Measurements from ENCODE around the gene CDH22.

Gene CDH22

DNA sequence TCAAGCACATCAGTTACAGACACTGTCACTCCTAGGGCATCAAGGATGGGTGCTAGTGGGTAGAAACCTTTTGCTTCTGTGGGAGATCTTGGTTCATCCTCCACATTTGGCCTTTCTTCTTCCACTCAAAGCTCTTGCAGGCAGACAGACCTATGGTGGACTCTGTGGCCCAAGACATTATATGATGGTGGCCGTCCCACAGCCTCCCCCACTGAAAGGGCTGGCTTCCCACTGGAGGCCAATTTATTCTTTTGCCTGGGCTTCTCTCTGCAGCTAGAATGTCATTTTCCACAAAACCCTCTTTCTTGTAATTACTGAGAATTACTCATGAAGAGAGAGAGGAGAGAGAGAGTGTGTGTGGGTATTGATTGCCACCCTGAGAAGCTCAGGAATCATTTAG lies 146.4 kb downstream of the CDH22 start:
- TF ChIP-seq CREB1 (IDR thresholded peaks at IDR 0.05; ENCODE audit: low read depth), result no peak
- no peak for TF ChIP-seq EGR1 (IDR thresholded peaks at IDR 0.05)
- TF ChIP-seq TAF1 (IDR thresholded peaks at IDR 0.05; ENCODE audit: low read depth), result no peak
- TF ChIP-seq, protein P1, sequence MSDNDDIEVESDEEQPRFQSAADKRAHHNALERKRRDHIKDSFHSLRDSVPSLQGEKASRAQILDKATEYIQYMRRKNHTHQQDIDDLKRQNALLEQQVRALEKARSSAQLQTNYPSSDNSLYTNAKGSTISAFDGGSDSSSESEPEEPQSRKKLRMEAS (IDR thresholded peaks at IDR 0.05), result no peak
- no peak for TF ChIP-seq NFIC (IDR thresholded peaks at IDR 0.05)

DNA sequence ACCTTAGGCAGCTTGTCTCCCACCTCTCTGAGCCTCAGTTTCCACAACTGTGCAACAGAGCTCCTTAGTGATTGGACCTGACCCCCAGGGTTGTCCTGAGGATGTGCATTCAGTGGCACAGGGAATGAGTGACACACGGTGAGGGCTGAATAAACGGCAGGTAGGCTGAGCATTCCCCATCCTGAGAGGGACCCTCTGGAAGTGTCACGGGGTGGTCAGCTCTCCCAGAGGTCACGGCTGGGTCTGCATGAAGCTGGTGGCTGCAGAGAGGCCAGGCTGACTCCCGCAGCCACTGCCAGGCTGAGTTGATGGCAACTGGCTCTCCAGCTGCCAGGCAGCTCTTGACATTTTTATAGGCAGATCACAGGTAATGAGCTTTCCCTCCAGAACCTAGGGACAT lies 147.6 kb downstream of the CDH22 start:
- TF ChIP-seq NFIC (IDR thresholded peaks at IDR 0.05), result no peak
- no peak for TF ChIP-seq RAD21 (IDR thresholded peaks at IDR 0.05; ENCODE audit: low read depth)
- no peak for TF ChIP-seq TCF12 (IDR thresholded peaks at IDR 0.05; ENCODE audit: low read depth)
- no peak for TF ChIP-seq ZBTB7A (IDR thresholded peaks at IDR 0.05; ENCODE audit: low read depth)
- TF ChIP-seq, protein P2, sequence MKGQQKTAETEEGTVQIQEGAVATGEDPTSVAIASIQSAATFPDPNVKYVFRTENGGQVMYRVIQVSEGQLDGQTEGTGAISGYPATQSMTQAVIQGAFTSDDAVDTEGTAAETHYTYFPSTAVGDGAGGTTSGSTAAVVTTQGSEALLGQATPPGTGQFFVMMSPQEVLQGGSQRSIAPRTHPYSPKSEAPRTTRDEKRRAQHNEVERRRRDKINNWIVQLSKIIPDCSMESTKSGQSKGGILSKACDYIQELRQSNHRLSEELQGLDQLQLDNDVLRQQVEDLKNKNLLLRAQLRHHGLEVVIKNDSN (IDR thresholded peaks at IDR 0.05), result no peak
- no peak for TF ChIP-seq TEAD4 (IDR thresholded peaks at IDR 0.05)
- TF ChIP-seq YY1 (IDR thresholded peaks at IDR 0.05; ENCODE audit: low read depth), result no peak
- TF ChIP-seq, protein P3, sequence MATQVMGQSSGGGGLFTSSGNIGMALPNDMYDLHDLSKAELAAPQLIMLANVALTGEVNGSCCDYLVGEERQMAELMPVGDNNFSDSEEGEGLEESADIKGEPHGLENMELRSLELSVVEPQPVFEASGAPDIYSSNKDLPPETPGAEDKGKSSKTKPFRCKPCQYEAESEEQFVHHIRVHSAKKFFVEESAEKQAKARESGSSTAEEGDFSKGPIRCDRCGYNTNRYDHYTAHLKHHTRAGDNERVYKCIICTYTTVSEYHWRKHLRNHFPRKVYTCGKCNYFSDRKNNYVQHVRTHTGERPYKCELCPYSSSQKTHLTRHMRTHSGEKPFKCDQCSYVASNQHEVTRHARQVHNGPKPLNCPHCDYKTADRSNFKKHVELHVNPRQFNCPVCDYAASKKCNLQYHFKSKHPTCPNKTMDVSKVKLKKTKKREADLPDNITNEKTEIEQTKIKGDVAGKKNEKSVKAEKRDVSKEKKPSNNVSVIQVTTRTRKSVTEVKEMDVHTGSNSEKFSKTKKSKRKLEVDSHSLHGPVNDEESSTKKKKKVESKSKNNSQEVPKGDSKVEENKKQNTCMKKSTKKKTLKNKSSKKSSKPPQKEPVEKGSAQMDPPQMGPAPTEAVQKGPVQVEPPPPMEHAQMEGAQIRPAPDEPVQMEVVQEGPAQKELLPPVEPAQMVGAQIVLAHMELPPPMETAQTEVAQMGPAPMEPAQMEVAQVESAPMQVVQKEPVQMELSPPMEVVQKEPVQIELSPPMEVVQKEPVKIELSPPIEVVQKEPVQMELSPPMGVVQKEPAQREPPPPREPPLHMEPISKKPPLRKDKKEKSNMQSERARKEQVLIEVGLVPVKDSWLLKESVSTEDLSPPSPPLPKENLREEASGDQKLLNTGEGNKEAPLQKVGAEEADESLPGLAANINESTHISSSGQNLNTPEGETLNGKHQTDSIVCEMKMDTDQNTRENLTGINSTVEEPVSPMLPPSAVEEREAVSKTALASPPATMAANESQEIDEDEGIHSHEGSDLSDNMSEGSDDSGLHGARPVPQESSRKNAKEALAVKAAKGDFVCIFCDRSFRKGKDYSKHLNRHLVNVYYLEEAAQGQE (IDR thresholded peaks at IDR 0.05; ENCODE audit: low read depth), result no peak
- no peak for TF ChIP-seq CREB1 (IDR thresholded peaks at IDR 0.05; ENCODE audit: low read depth)
- no peak for TF ChIP-seq EGR1 (IDR thresholded peaks at IDR 0.05)
- TF ChIP-seq, protein P1 (IDR thresholded peaks at IDR 0.05), result no peak
- TF ChIP-seq CEBPB (IDR thresholded peaks at IDR 0.05), result no peak

DNA sequence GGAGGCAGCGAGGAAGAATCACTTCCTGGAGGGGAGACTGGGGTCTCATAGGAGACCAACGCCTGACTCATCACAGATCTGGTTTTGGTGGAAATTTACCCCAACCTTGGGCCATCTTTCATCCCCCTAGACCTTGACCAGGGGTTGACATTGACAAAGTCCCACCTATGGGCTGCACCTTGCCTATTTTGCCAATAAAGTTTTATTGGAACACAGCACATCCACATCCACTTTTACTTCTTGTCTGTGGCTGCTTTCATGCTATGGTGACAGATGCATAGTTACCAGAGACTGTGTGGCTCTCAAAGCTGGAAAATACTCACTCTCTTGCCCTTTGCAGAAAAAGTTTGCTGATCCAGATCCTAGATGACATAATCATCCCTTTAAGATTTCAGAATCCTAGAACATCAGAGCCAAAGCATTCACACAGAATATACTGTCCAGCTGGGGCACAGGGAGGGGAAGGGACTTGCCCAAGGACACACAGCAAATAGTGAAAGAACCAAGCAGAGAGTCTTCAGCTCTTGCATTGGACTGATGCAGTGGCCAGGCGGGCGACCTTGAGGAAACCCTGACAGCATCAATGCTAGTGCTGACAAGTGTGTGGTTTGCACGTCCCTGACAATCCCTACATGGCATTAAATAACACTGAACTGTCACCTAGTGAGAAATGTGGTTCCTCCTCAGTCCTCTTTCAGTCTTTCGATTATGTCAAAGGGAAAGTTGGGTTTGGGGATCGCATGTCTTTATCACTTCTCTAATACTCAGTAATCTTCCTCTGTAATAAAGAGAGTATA lies 149.0 kb downstream of the CDH22 start:
- no peak for TF ChIP-seq TEAD4 (IDR thresholded peaks at IDR 0.05)
- TF ChIP-seq TAF1 (IDR thresholded peaks at IDR 0.05; ENCODE audit: low read depth), result no peak
- TF ChIP-seq YY1 (IDR thresholded peaks at IDR 0.05; ENCODE audit: low read depth), result no peak
- no peak for TF ChIP-seq ZBTB7A (IDR thresholded peaks at IDR 0.05; ENCODE audit: low read depth)
- TF ChIP-seq, protein P3 (IDR thresholded peaks at IDR 0.05; ENCODE audit: low read depth), result no peak
- TF ChIP-seq, protein P2 (IDR thresholded peaks at IDR 0.05), result no peak
- TF ChIP-seq FOXM1 (IDR thresholded peaks at IDR 0.05; ENCODE audit: borderline replicate concordance, low read depth), result no peak
- TF ChIP-seq, protein P1 (IDR thresholded peaks at IDR 0.05), result no peak
- no peak for TF ChIP-seq TCF12 (IDR thresholded peaks at IDR 0.05; ENCODE audit: low read depth)
- no peak for TF ChIP-seq RAD21 (IDR thresholded peaks at IDR 0.05; ENCODE audit: low read depth)
- TF ChIP-seq NFIC (IDR thresholded peaks at IDR 0.05), result no peak
- no peak for TF ChIP-seq EGR1 (IDR thresholded peaks at IDR 0.05)
- TF ChIP-seq CEBPB (IDR thresholded peaks at IDR 0.05), result no peak
- TF ChIP-seq EP300 (IDR thresholded peaks at IDR 0.05; ENCODE audit: borderline replicate concordance), result no peak
- TF ChIP-seq CREB1 (IDR thresholded peaks at IDR 0.05; ENCODE audit: low read depth), result no peak

DNA sequence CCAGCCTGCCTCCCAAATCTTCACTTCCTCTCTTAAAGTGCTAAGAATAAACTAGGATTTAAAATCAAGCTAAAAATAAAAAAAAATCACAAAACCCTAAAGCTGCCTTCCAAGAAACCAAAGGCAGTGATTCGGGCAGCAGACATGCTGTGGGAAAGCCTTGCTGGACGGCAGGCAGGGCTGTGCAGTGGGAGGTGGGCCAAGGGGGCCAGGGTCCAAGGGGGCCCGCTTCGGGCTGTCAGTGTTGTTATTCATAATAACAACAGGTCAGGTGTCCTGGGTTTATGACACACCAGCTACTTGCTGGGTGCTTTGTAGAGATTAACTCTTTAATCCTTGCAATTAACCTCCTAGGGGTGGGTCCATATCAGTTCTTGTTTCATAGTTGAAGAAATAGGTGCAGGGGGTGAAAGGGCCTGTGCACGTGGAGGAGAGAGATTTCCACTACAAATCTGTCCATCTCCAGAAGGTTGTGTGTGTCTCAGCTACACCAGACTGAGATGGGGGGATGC lies 149.8 kb downstream of the CDH22 start:
- TF ChIP-seq, protein P1 (IDR thresholded peaks at IDR 0.05), result no peak
- TF ChIP-seq TEAD4 (IDR thresholded peaks at IDR 0.05), result no peak
- no peak for TF ChIP-seq RAD21 (IDR thresholded peaks at IDR 0.05; ENCODE audit: low read depth)
- TF ChIP-seq TCF12 (IDR thresholded peaks at IDR 0.05; ENCODE audit: low read depth), result no peak
- TF ChIP-seq FOXM1 (IDR thresholded peaks at IDR 0.05; ENCODE audit: borderline replicate concordance, low read depth), result no peak
- TF ChIP-seq, protein P3 (IDR thresholded peaks at IDR 0.05; ENCODE audit: low read depth), result no peak
- TF ChIP-seq, protein P2 (IDR thresholded peaks at IDR 0.05), result no peak
- TF ChIP-seq CEBPB (IDR thresholded peaks at IDR 0.05), result no peak
- TF ChIP-seq ZBTB7A (IDR thresholded peaks at IDR 0.05; ENCODE audit: low read depth), result no peak
- TF ChIP-seq TAF1 (IDR thresholded peaks at IDR 0.05; ENCODE audit: low read depth), result no peak
- no peak for TF ChIP-seq NFIC (IDR thresholded peaks at IDR 0.05)
- no peak for TF ChIP-seq CREB1 (IDR thresholded peaks at IDR 0.05; ENCODE audit: low read depth)
- no peak for TF ChIP-seq YY1 (IDR thresholded peaks at IDR 0.05; ENCODE audit: low read depth)
